ENCODE data around the gene RRBP1.

RRBP1 gene

DNA sequence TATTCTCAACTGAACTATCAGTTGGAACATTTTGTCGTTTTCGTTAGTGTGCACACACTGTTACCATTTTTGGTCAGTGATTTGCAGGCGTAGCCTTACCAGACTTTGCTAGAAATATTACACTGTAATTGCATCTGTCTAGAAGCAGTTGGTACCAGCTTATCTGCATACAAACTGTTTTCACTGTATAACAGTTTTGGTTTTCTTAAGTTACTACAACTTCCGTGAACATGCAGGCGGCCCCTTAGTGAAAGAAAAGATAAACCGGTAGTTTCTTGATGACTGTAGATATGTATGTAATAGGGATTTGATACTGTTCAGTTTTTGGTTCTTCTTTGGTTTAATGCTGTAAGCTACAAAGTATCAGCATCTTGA is 110.9 kb downstream of the RRBP1 start:
- peaks cover 38% of the 10 kb centered on the region for H3K4me1 Mint-ChIP-seq
- no peaks in the 10 kb centered on the region for H3K27me3 Mint-ChIP-seq (ENCODE audit: low read depth)
- no peaks in the 10 kb centered on the region for H3K9me3 Mint-ChIP-seq
- H3K27ac Mint-ChIP-seq: peak overlapping the region; percentile 86 to 92 (median 87)
- peak overlapping the region; percentile 94 to 97 (median 96) for H3K4me3 Mint-ChIP-seq
- TF ChIP-seq, protein P1, sequence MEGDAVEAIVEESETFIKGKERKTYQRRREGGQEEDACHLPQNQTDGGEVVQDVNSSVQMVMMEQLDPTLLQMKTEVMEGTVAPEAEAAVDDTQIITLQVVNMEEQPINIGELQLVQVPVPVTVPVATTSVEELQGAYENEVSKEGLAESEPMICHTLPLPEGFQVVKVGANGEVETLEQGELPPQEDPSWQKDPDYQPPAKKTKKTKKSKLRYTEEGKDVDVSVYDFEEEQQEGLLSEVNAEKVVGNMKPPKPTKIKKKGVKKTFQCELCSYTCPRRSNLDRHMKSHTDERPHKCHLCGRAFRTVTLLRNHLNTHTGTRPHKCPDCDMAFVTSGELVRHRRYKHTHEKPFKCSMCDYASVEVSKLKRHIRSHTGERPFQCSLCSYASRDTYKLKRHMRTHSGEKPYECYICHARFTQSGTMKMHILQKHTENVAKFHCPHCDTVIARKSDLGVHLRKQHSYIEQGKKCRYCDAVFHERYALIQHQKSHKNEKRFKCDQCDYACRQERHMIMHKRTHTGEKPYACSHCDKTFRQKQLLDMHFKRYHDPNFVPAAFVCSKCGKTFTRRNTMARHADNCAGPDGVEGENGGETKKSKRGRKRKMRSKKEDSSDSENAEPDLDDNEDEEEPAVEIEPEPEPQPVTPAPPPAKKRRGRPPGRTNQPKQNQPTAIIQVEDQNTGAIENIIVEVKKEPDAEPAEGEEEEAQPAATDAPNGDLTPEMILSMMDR (IDR thresholded peaks at IDR 0.05; ENCODE audit: unreplicated experiment in 3 of 3): no peak
- H3K36me3 Mint-ChIP-seq (ENCODE audit: low read depth): peaks cover 2% of the 10 kb centered on the region

DNA sequence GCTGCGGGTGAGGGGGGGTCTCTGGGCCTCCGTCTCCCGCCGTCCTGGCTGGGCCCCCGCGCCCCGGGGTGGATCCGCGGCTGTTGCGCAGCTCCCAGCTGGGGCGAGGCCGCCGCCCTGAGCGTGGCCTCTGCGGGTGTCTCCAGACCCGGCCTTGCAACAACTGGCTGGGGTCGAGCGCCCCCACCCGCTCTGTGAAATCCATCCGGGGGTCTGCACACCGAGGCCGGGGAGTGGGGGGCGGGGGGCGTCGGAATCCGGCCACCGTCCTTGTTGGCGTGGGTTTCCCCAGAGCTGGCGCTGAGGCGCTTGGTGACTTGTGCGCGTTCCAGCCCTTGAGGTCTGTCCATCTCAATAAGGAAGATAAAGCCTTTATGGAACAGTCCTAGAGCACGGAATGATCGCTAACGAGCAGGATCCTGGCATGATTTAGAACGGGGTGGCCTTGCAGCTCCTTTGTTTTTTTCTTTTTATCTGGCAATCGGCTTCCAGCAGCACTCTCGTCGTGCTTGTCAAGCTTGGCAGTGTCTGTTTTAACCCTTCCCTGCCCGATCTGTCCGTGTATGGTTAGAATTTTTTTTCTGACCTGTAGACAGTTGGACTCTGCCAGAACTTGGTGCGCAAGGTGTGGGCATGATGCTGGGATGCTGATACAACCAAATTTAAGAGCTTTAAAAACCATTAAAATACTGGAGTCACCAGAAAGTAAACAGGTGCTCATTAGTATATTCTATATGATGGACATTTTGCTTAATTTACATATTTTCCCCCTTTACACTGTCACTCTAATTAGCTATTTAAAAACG is 111.5 kb downstream of the RRBP1 start:
- Mint-ChIP-seq H3K27ac (peak overlapping the region; percentile 86 to 92 (median 87)), H3K4me3 (peak overlapping the region; percentile 94 to 97 (median 96)), H3K27me3 (ENCODE audit: low read depth) (no peaks in the 10 kb centered on the region), H3K4me1 (peaks cover 33% of the 10 kb centered on the region), H3K9me3 (no peaks in the 10 kb centered on the region), H3K36me3 (ENCODE audit: low read depth) (no peaks in the 10 kb centered on the region)
- TF ChIP-seq, protein P1 (IDR thresholded peaks at IDR 0.05; ENCODE audit: unreplicated experiment in 3 of 3): no peak

DNA sequence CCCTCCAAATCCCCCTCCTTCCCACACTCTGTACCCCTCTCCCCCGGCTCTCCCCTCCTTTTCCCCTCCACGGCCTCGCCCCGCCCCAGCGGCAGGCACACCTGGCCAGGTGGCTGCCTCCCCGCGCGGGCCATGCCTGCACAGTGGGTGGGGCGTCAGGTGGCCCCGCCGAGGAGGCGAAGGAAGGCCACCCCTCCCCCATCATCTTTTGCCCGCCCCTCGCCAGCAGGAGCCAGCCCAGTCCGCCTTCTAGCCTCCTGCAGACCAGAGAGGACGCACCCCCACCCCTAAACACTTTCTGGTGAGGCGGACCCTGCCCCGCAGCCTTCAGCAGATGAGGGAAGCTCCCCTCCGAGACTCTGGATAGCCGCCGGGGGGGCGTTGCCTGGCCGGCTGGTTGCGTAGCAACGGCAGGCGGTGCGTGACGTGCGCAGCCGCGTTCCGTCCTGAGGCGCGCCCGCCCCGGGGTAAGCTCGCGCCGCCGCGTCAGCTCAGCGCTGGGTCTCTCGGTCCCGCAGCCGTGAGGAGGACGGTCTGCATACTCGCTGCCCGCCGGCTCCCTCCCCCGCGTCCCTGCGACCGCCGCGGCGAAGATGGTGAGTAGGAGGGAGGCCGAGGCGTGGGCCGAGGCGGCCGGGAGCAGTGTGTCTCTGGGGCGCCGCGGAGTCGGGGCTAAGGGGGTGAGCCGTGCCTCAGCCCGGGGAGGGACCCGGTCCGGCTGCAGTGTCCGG is 112.3 kb downstream of the RRBP1 start, which contains the start of gene DSTN:
TSS of gene DSTN (plus strand) at position 460 of the 731 bp plus-strand sequence. CDS start at position 594, 134 bp downstream.
- H3K4me3 Mint-ChIP-seq: peak within 1 kb of the TSS; percentile 96 to 97 (median 96)
- no peaks in the 10 kb centered on the region for H3K9me3 Mint-ChIP-seq
- peaks cover 33% of the 10 kb centered on the region for H3K4me1 Mint-ChIP-seq
- no peaks in the 10 kb centered on the region for H3K36me3 Mint-ChIP-seq (ENCODE audit: low read depth)
- H3K27ac Mint-ChIP-seq: peak within 1 kb of the TSS; percentile 86 to 93 (median 87)
- TF ChIP-seq, protein P1 (IDR thresholded peaks at IDR 0.05; ENCODE audit: unreplicated experiment in 3 of 3): no peak
- no peaks in the 10 kb centered on the region for H3K27me3 Mint-ChIP-seq (ENCODE audit: low read depth)

DNA sequence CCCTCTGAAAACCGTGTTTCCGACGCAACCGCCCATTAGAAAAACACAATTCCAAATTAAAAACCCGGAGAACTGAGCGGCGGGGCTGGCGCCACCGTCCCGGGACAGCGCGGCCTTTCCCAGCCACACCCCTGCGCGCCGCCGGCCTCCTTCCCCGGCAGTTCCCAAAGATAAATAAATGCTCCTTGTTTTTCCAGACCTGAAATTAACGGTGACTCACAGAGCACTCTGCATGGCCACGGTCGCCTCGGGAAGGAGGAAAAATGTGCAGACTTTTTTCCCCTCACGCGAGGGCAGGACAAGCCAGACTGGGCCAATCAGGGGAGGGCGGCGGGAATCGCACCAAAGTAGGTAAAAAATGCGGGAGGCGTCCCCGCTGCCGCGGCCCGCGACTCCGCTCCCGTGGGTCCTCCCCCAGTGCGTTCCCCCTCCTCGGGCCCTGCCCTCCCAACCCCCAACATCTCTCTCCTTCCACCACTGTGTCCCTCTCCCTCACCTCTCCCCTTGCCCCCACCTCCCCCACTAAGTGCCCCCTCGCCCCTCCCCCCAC is 113.0 kb downstream of the RRBP1 start:
- Mint-ChIP-seq H3K4me3 (peak overlapping the region; percentile 96 to 97 (median 96)), H3K36me3 (ENCODE audit: low read depth) (no peaks in the 10 kb centered on the region), H3K9me3 (no peaks in the 10 kb centered on the region), H3K27ac (peak overlapping the region; percentile 86 to 90 (median 87)), H3K4me1 (peaks cover 33% of the 10 kb centered on the region), H3K27me3 (ENCODE audit: low read depth) (no peaks in the 10 kb centered on the region)
- TF ChIP-seq, protein P1 (IDR thresholded peaks at IDR 0.05; ENCODE audit: unreplicated experiment in 3 of 3): no peak

DNA sequence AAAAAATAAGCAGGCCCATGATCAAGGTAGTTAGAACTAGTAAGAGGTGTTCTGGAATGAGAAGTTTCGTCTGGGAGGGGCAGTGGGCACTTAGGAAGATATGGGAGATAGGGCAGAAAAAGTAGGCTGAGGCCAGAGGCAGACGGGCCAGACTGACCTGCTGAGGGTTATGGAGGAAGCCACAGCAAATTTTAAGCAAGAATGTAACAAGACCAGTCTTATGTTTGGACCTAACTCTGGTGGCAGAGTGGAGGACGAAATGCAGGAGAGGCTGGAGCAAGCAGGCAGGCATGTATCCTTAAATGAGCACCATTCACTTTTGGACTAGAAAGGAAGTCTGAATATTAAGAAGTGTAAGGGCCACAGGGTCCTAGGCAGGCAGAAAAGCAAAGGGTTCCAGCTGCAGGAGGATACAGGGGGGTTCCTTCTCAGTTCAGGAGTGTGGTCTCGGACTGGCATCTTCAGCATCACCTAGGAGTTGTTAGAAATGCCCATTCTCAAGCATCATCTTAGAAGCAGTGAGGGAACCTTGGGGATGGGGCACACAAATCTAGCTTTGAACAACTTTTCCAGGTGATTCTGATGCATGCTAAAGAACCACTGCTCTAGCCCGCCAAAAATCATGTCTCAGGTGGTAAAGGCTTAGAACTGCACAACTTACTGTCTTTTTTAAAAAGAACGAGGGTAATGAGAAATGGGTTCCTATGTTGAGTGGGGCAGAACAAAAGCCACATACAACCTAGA is 113.8 kb downstream of the RRBP1 start:
- Mint-ChIP-seq H3K4me1 (peaks cover 28% of the 10 kb centered on the region), H3K27ac (peak overlapping the region; percentile 86 to 90 (median 87)), H3K4me3 (peak overlapping the region; percentile 96 to 97 (median 96)), H3K27me3 (ENCODE audit: low read depth) (no peaks in the 10 kb centered on the region), H3K36me3 (ENCODE audit: low read depth) (no peaks in the 10 kb centered on the region), H3K9me3 (no peaks in the 10 kb centered on the region)
- TF ChIP-seq, protein P1 (IDR thresholded peaks at IDR 0.05; ENCODE audit: unreplicated experiment in 3 of 3): no peak
